Peyer's patch (tissue), 4 donors: ENCODE results near the gene COG8. TPM values are rescaled to one million over a fixed set of nuclear protein-coding genes. Genes with fewer than 3 reads are reported as not detected.

Experiments
- DNase-seq, 3 donors: peaks; one replicate each; pipeline ENCODE4 v3.0.0-alpha.2; 2017 to 2019
- H3K27ac ChIP-seq, 4 donors: fragments of 200-600 bp; sonication (generic); one replicate each; pipeline ENCODE4 v1.5.1; 2016 to 2019
- H3K27me3 ChIP-seq, 2 donors: fragments of 200-600 bp; sonication (generic); one replicate each; pipeline ENCODE4 v1.5.1; 2019
- H3K36me3 ChIP-seq, 3 donors: fragments of 200-600 bp; sonication (generic); one replicate each; pipeline ENCODE4 v1.5.1; 2016 to 2019
- H3K4me1 ChIP-seq, 4 donors: fragments of 200-600 bp; sonication (generic); one replicate each; pipeline ENCODE4 v1.5.1; 2016 to 2019
- H3K4me3 ChIP-seq, 4 donors: fragments of 200-600 bp; sonication (generic); 1 replicate in 3 of 4; 2 replicates in 1 of 4; pipeline ENCODE4 v1.5.1; 2016 to 2019; ENCODE audit warnings: mild to moderate bottlenecking in 1 of 4
- H3K9me3 ChIP-seq, 4 donors: fragments of 200-600 bp; sonication (generic); one replicate each; pipeline ENCODE4 v1.5.1; 2016 to 2019; ENCODE audit warnings: mild to moderate bottlenecking in 1 of 4
- CTCF ChIP-seq, 6 experiments: fragments of 450-650 bp in 4 of 6; fragments of 200-600 bp in 2 of 6; sonication (generic) in 1 of 6; IDR thresholded peaks; one replicate each; pipeline ENCODE4 v1.5.1; 2017 to 2019; ENCODE audit warnings: antibody characterized with exemption in 6 of 6, mild to moderate bottlenecking in 3 of 6, moderate library complexity in 1 of 6
- POLR2A ChIP-seq, 2 donors: fragments of 450-650 bp; IDR thresholded peaks; one replicate each; pipeline ENCODE4 v1.5.1; 2017; ENCODE audit warnings: antibody characterized with exemption in 2 of 2, mild to moderate bottlenecking in 2 of 2, moderate library complexity in 2 of 2
- total RNA-seq, 4 donors: library from RNA; depleted of rRNA; stranded (reverse); fragments of >200 nt; gene quantifications; one replicate each; pipeline ENCODE4 v1.1.0, GENCODE V29; 2016

Gene COG8
- total RNA-seq, 4 donors from 2014 or later: 57.3 to 79.5 (median 77.0) TPM

- Histone ChIP-seq H3K27me3 (no peaks in the 10 kb centered on the region), H3K9me3 (no peaks in the 10 kb centered on the region), H3K4me1 (peaks cover 0 to 13% (median 0%) of the 10 kb centered on the region in 4 donors), H3K27ac (no peak overlapping the region), H3K4me3 (no peak overlapping the region), H3K36me3 (peaks cover 0 to 94% (median 2%) of the 10 kb centered on the region in 3 donors)
- no peak for TF ChIP-seq POLR2A (IDR thresholded peaks at IDR 0.05)
- no peak for TF ChIP-seq CTCF (IDR thresholded peaks at IDR 0.05)
- peak in 1 of 3 donors; percentile 43 for DNase-seq
These were observed 18.3 kb downstream of the COG8 start for GRCh38 chr16:69321080-69321479.

GRCh38 chr16:69320740-69321073, 18.7 kb downstream of the COG8 start:
- Histone ChIP-seq H3K4me1 (peaks cover 0 to 9% (median 0%) of the 10 kb centered on the region in 4 donors), H3K4me3 (no peak overlapping the region), H3K27me3 (no peaks in the 10 kb centered on the region), H3K36me3 (peaks cover 0 to 98% (median 2%) of the 10 kb centered on the region in 3 donors), H3K27ac (no peak overlapping the region), H3K9me3 (no peaks in the 10 kb centered on the region)
- peak in 1 of 3 donors; percentile 41 for DNase-seq
- TF ChIP-seq CTCF (IDR thresholded peaks at IDR 0.05): no peak
- no peak for TF ChIP-seq POLR2A (IDR thresholded peaks at IDR 0.05)

GRCh38 chr16:69319826-69320739, 19.3 kb downstream of the COG8 start:
- peaks cover 0 to 6% (median 0%) of the 10 kb centered on the region in 4 donors for H3K4me1 ChIP-seq
- H3K36me3 ChIP-seq: peaks cover 0 to 99% (median 2%) of the 10 kb centered on the region in 3 donors
- H3K27me3 ChIP-seq: no peaks in the 10 kb centered on the region
- H3K4me3 ChIP-seq: no peak overlapping the region
- peak in 1 of 3 donors; percentile 43 for DNase-seq
- no peak overlapping the region for H3K27ac ChIP-seq
- H3K9me3 ChIP-seq: no peaks in the 10 kb centered on the region
- TF ChIP-seq POLR2A (IDR thresholded peaks at IDR 0.05) (no peak), CTCF (IDR thresholded peaks at IDR 0.05) (no peak)

- H3K36me3 ChIP-seq: peaks cover 0 to 99% (median 2%) of the 10 kb centered on the region in 3 donors
- H3K27ac ChIP-seq: no peak overlapping the region
- peak in 1 of 3 donors; percentile 40 for DNase-seq
- H3K4me3 ChIP-seq: no peak overlapping the region
- peaks cover 0 to under 1% (median 0%) of the 10 kb centered on the region in 4 donors for H3K4me1 ChIP-seq
- H3K9me3 ChIP-seq: no peaks in the 10 kb centered on the region
- no peak for TF ChIP-seq CTCF (IDR thresholded peaks at IDR 0.05)
- TF ChIP-seq POLR2A (IDR thresholded peaks at IDR 0.05): no peak
- H3K27me3 ChIP-seq: no peaks in the 10 kb centered on the region
These were observed 20.0 kb downstream of the COG8 start for GRCh38 chr16:69319381-69319780.

- Histone ChIP-seq H3K36me3 (peaks cover 0 to 99% (median 2%) of the 10 kb centered on the region in 3 donors), H3K4me1 (no peaks in the 10 kb centered on the region), H3K9me3 (no peaks in the 10 kb centered on the region), H3K27ac (no peak overlapping the region), H3K27me3 (no peaks in the 10 kb centered on the region), H3K4me3 (no peak overlapping the region)
- peak in 1 of 3 donors; percentile 10 for DNase-seq
- TF ChIP-seq POLR2A (IDR thresholded peaks at IDR 0.05) (no peak), CTCF (IDR thresholded peaks at IDR 0.05) (no peak)
These were observed 20.5 kb downstream of the COG8 start for GRCh38 chr16:69318911-69319289.
